ENCODE data around the gene WNK3. TPM values are rescaled to one million over a fixed set of nuclear protein-coding genes. Genes with fewer than 3 reads are reported as not detected.

Gene WNK3
- total and polyA plus RNA-seq, 2 donors (not counting 1 experiment from before 2014, with no cell fraction given) = 0.12 to 1.2 TPM

GRCh38 chrX:54291758-54292157, 66.1 kb downstream of the WNK3 start:
- H3K4me2 ChIP-seq (replicated peaks; ENCODE audit: low read depth, low read length, poor library complexity, severe bottlenecking) = no peak overlapping the region
- Mint-ChIP-seq H3K27ac (no peak overlapping the region), H3K4me1 (no peaks in the 10 kb centered on the region), H3K27me3 (no peaks in the 10 kb centered on the region), H3K4me3 (no peak overlapping the region), H3K9me3 (ENCODE audit: insufficient read depth) (no peaks in the 10 kb centered on the region)
- H3K4me1 ChIP-seq (ENCODE audit: control insufficient read depth in 2 of 2, insufficient read depth in 2 of 2, low read length in 2 of 2) = no peaks in the 10 kb centered on the region
- no peak overlapping the region for H3K4me3 ChIP-seq (ENCODE audit: control extremely low read depth in 1 of 5, extremely low read depth in 1 of 5, insufficient read depth in 1 of 5, low read depth in 2 of 5, low read length in 4 of 5)
- no peak for DNase-seq
- H3K27me3 ChIP-seq (replicated peaks in 1 of 4; ENCODE audit: control extremely low read depth in 1 of 4, control insufficient read depth in 3 of 4, insufficient read depth in 4 of 4, low read length in 3 of 4) = no peaks in the 10 kb centered on the region
- H4K20me1 ChIP-seq (ENCODE audit: control insufficient read depth, insufficient read depth, low read length, poor library complexity, severe bottlenecking) = no peaks in the 10 kb centered on the region
- no peaks in the 10 kb centered on the region for H3K36me3 ChIP-seq (replicated peaks in 1 of 2; ENCODE audit: control extremely low read depth in 1 of 2, control insufficient read depth in 1 of 2, extremely low read depth in 1 of 2, insufficient read depth in 2 of 2, low read length in 1 of 2)
- TF ChIP-seq EZH2 (IDR thresholded peaks at IDR 0.05; ENCODE audit: borderline replicate concordance, insufficient read depth, low read depth, low read length, poor library complexity, severe bottlenecking) (no peak), CTCF (IDR thresholded peaks at IDR 0.05) (no peak)
- ATAC-seq (ENCODE audit: low read depth) = no peak
- no peaks in the 10 kb centered on the region for H3K79me2 ChIP-seq (ENCODE audit: control insufficient read depth, insufficient read depth, low read length)
- intact Hi-C loops (cut with micrococcal nuclease) = no loop called here
- ChIA-PET POLR2A (no interaction called here), CTCF (no interaction called here)
- no peaks in the 10 kb centered on the region for H3K9me3 ChIP-seq (ENCODE audit: control extremely low read depth in 1 of 3, control insufficient read depth in 2 of 3, insufficient read depth in 1 of 3, low read length in 2 of 3)
- H2AFZ ChIP-seq (ENCODE audit: insufficient read depth, low read depth, low read length, poor library complexity, severe bottlenecking) = no peak overlapping the region
- H3K9ac ChIP-seq (ENCODE audit: low read length) = no peak overlapping the region
- no peak overlapping the region for H3K27ac ChIP-seq (ENCODE audit: low read length in 2 of 2)
- no CpG with 5 or more reads among the region's 2 CpGs for WGBS (ENCODE audit: insufficient coverage)

- Histone ChIP-seq H3K9me3 (ENCODE audit: control extremely low read depth in 1 of 3, control insufficient read depth in 2 of 3, insufficient read depth in 1 of 3, low read length in 2 of 3) (no peaks in the 10 kb centered on the region), H3K4me2 (replicated peaks; ENCODE audit: low read depth, low read length, poor library complexity, severe bottlenecking) (no peak overlapping the region), H3K9ac (ENCODE audit: low read length) (no peak overlapping the region), H3K4me1 (ENCODE audit: control insufficient read depth in 2 of 2, insufficient read depth in 2 of 2, low read length in 2 of 2) (no peaks in the 10 kb centered on the region), H3K4me3 (ENCODE audit: control extremely low read depth in 1 of 5, extremely low read depth in 1 of 5, insufficient read depth in 1 of 5, low read depth in 2 of 5, low read length in 4 of 5) (no peak overlapping the region), H2AFZ (ENCODE audit: insufficient read depth, low read depth, low read length, poor library complexity, severe bottlenecking) (no peak overlapping the region), H4K20me1 (ENCODE audit: control insufficient read depth, insufficient read depth, low read length, poor library complexity, severe bottlenecking) (no peaks in the 10 kb centered on the region), H3K79me2 (ENCODE audit: control insufficient read depth, insufficient read depth, low read length) (no peaks in the 10 kb centered on the region), H3K36me3 (replicated peaks in 1 of 2; ENCODE audit: control extremely low read depth in 1 of 2, control insufficient read depth in 1 of 2, extremely low read depth in 1 of 2, insufficient read depth in 2 of 2, low read length in 1 of 2) (no peaks in the 10 kb centered on the region), H3K27ac (ENCODE audit: low read length in 2 of 2) (no peak overlapping the region), H3K27me3 (replicated peaks in 1 of 4; ENCODE audit: control extremely low read depth in 1 of 4, control insufficient read depth in 3 of 4, insufficient read depth in 4 of 4, low read length in 3 of 4) (no peaks in the 10 kb centered on the region)
- ChIA-PET CTCF (no interaction called here), POLR2A (no interaction called here)
- ATAC-seq (ENCODE audit: low read depth) = no peak
- TF ChIP-seq CTCF (IDR thresholded peaks at IDR 0.05) (no peak), EZH2 (IDR thresholded peaks at IDR 0.05; ENCODE audit: borderline replicate concordance, insufficient read depth, low read depth, low read length, poor library complexity, severe bottlenecking) (no peak)
- H3K4me1 Mint-ChIP-seq = no peaks in the 10 kb centered on the region
- intact Hi-C loops (cut with micrococcal nuclease) = no loop called here
- no peaks in the 10 kb centered on the region for H3K27me3 Mint-ChIP-seq
- no peak for DNase-seq
- no peak overlapping the region for H3K4me3 Mint-ChIP-seq
- H3K27ac Mint-ChIP-seq = no peak overlapping the region
- WGBS (ENCODE audit: insufficient coverage) = 100% methylated on average over 1 of the region's 2 CpGs
- H3K9me3 Mint-ChIP-seq (ENCODE audit: insufficient read depth) = no peaks in the 10 kb centered on the region
Observed at GRCh38 chrX:54288968-54289367, 68.9 kb downstream of the WNK3 start.
